ENCODE measurements around the gene DIAPH2. TPM values are rescaled to one million over a fixed set of nuclear protein-coding genes. Genes with fewer than 3 reads are reported as not detected.

The DIAPH2 gene
- total RNA-seq, 4 donors from 2014 or later, result 10.3 to 36.6 (median 17.9) TPM

DNA sequence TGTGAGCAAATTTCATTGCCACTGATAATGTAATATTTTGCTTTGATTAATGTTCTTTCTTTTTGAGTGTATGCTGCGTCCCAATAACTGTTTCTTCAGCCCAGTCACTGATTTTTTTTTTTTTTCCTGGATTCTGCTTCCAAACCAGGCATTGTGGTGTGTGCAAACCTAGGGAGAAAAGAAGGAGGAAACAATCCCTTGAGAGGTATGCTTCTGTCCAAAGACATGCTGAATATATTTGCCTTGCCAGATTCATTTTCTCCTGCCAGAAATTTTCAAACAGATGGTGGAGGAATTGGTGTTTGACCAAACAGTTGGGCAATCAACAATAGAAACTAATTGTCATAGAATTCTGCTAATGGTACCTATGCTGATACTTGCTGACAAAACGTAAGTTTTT is 952.6 kb downstream of the DIAPH2 start:
- no peak for TF ChIP-seq POLR2A (IDR thresholded peaks at IDR 0.05)
- TF ChIP-seq, protein P1, sequence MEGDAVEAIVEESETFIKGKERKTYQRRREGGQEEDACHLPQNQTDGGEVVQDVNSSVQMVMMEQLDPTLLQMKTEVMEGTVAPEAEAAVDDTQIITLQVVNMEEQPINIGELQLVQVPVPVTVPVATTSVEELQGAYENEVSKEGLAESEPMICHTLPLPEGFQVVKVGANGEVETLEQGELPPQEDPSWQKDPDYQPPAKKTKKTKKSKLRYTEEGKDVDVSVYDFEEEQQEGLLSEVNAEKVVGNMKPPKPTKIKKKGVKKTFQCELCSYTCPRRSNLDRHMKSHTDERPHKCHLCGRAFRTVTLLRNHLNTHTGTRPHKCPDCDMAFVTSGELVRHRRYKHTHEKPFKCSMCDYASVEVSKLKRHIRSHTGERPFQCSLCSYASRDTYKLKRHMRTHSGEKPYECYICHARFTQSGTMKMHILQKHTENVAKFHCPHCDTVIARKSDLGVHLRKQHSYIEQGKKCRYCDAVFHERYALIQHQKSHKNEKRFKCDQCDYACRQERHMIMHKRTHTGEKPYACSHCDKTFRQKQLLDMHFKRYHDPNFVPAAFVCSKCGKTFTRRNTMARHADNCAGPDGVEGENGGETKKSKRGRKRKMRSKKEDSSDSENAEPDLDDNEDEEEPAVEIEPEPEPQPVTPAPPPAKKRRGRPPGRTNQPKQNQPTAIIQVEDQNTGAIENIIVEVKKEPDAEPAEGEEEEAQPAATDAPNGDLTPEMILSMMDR (IDR thresholded peaks at IDR 0.05), result no peak
- H3K36me3 ChIP-seq, result no peaks in the 10 kb centered on the region
- no peak overlapping the region for H3K4me3 ChIP-seq
- H3K27ac ChIP-seq, result no peak overlapping the region
- H3K9me3 ChIP-seq, result no peaks in the 10 kb centered on the region
- no peaks in the 10 kb centered on the region for H3K4me1 ChIP-seq
- DNase-seq, result no peak
- H3K27me3 ChIP-seq, result no peaks in the 10 kb centered on the region
- intact Hi-C loops (cut with DNase I), result no loop called here
- 32 to 92% methylated on average over 2 of the region's 2 CpGs for WGBS, 2 donors

DNA sequence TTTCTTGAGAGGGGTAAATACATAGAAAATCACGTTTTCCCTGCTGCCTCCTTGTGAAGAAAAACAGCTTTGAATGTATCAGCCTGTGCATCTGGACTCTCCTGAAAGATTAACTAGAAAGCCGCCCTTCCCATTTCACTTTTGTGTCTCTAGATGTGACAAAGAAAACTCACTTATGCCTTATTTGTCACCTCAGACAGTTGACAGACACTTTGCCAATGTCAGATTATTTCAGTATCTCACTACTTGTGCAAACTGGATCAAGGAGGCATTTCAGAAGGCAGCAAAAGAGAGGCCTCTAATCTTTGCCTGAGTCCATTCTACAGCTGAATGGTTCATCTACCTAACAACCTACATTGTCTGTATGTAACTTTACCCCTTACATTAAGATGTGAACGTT is 954.0 kb downstream of the DIAPH2 start:
- Histone ChIP-seq H3K36me3 (no peaks in the 10 kb centered on the region), H3K9me3 (no peaks in the 10 kb centered on the region), H3K4me3 (no peak overlapping the region), H3K27me3 (no peaks in the 10 kb centered on the region), H3K4me1 (no peaks in the 10 kb centered on the region), H3K27ac (no peak overlapping the region)
- no peak for DNase-seq
- TF ChIP-seq POLR2A (IDR thresholded peaks at IDR 0.05), result no peak
- TF ChIP-seq, protein P1 (IDR thresholded peaks at IDR 0.05), result no peak
- intact Hi-C loops (cut with DNase I), result no loop called here
- 55 to 58% methylated on average over 2 to 3 of the region's 3 CpGs for WGBS, 2 donors

GRCh38 chrX:97639526-97639925 is 954.9 kb downstream of the DIAPH2 start:
- Histone ChIP-seq H3K27ac (no peak overlapping the region), H3K36me3 (no peaks in the 10 kb centered on the region), H3K4me1 (no peaks in the 10 kb centered on the region), H3K4me3 (no peak overlapping the region), H3K9me3 (no peaks in the 10 kb centered on the region), H3K27me3 (no peaks in the 10 kb centered on the region)
- 24 to 25% methylated on average over 4 to 5 of the region's 5 CpGs for WGBS, 2 donors
- DNase-seq, result no peak
- TF ChIP-seq, protein P1 (IDR thresholded peaks at IDR 0.05), result no peak
- no peak for TF ChIP-seq POLR2A (IDR thresholded peaks at IDR 0.05)
- intact Hi-C loops (cut with DNase I), result no loop called here

Small RNAs within 50 kb of the gene (small RNA-seq; reads per million reads assigned to genes)
- gene RF00017 (0 reads per million in 4 donors), gene RF00019 (0 reads per million in 4 donors), gene RN7SL74P (0 to 0.07 (median 0) reads per million in 4 donors)

Other genes starting within 250 kb of the DIAPH2 start
- 1 to 10 TPM in 2 of 4 donors, under 1 TPM in 1, not detected in 1; 0.38 to 3.6 (median 1.6) TPM for gene RPA4, start 199.1 kb downstream of the DIAPH2 start, total RNA-seq

All from esophagus squamous epithelium (tissue), 5 donors.